B cell (primary cell): ENCODE data around the gene ZNF627. TPM values are rescaled to one million over a fixed set of nuclear protein-coding genes. Genes with fewer than 3 reads are reported as not detected.

Source experiments
- ATAC-seq: fragments of 200-7000 bp; cut with Tn5 transposase; one replicate; pipeline ENCODE4 v1.10.0; 2021; ENCODE audit warnings: low read depth, mild to moderate bottlenecking, moderate number of reproducible peaks, moderate library complexity
- CTCF ChIA-PET: fragments of 350-600 bp; sonication (Branson Sonifier 250); formaldehyde crosslinking; loops from one replicate; lab custom pipeline; 2021; ENCODE audit warnings: antibody characterized with exemption, inconsistent platforms; lab: Charles Lee
- POLR2A ChIA-PET: fragments of 350-600 bp; sonication (Branson Sonifier 250); formaldehyde crosslinking; loops from one replicate; lab custom pipeline; 2021; ENCODE audit warnings: antibody characterized with exemption; lab: Charles Lee
- DNase-seq: peaks from one replicate; pipeline ENCODE4 v3.0.0; 2013
- H2AFZ ChIP-seq: 2 replicates; pipeline ENCODE4 v1.6.1; 2012; ENCODE audit warnings: mild to moderate bottlenecking, low read depth, low read length; ENCODE audit not compliant: insufficient read depth, poor library complexity, severe bottlenecking
- H3K27ac ChIP-seq, 2 donors: 1 replicate in 1 of 2; 2 replicates in 1 of 2; pipeline ENCODE4 v1.5.1; 2012 to 2013; ENCODE audit warnings: low read length in 2 of 2, mild to moderate bottlenecking in 2 of 2, moderate library complexity in 1 of 2
- H3K27me3 ChIP-seq, 4 experiments: fragments of 200-600 bp in 1 of 4; sonication (generic) in 1 of 4; replicated peaks in 1 of 4; 1 replicate in 2 of 4; 2 replicates in 2 of 4; pipeline versions ENCODE4 v1.6.1 to v1.7.0; 2013 to 2016; ENCODE audit warnings: low read length in 3 of 4, mild to moderate bottlenecking in 2 of 4, mixed read lengths in 1 of 4, moderate library complexity in 1 of 4; ENCODE audit not compliant: insufficient read depth in 4 of 4, control insufficient read depth in 3 of 4; ENCODE audit errors: control extremely low read depth in 1 of 4
- H3K36me3 ChIP-seq, 2 experiments: replicated peaks in 1 of 2; 1 replicate in 1 of 2; 2 replicates in 1 of 2; pipeline versions ENCODE4 v1.6.1 to v1.7.1; 2013; ENCODE audit warnings: low read length in 1 of 2; ENCODE audit not compliant: insufficient read depth in 2 of 2, control insufficient read depth in 1 of 2; ENCODE audit errors: control extremely low read depth in 1 of 2, extremely low read depth in 1 of 2
- H3K4me1 ChIP-seq, 2 donors: fragments of 200-600 bp in 1 of 2; sonication (generic) in 1 of 2; 1 replicate in 1 of 2; 2 replicates in 1 of 2; pipeline versions ENCODE4 v1.5.1 to v1.6.1; 2013 to 2017; ENCODE audit warnings: low read length in 2 of 2; ENCODE audit not compliant: control insufficient read depth in 2 of 2, insufficient read depth in 2 of 2
- H3K4me2 ChIP-seq: replicated peaks from 2 replicates; pipeline ENCODE3; 2012; ENCODE audit warnings: mild to moderate bottlenecking, low read depth, low read length; ENCODE audit not compliant: poor library complexity, severe bottlenecking
- H3K4me3 ChIP-seq, 5 experiments: fragments of 200-600 bp in 1 of 5; sonication (generic) in 1 of 5; 1 replicate in 3 of 5; 2 replicates in 2 of 5; pipeline versions ENCODE4 v1.5.1 to v1.7.0; 2011 to 2016; ENCODE audit warnings: low read length in 4 of 5, mild to moderate bottlenecking in 4 of 5, low read depth in 2 of 5, control low read depth in 1 of 5, moderate library complexity in 1 of 5; ENCODE audit not compliant: insufficient read depth in 1 of 5; ENCODE audit errors: control extremely low read depth in 1 of 5, extremely low read depth in 1 of 5
- H3K79me2 ChIP-seq: fragments of 200-600 bp; sonication (generic); one replicate; pipeline ENCODE4 v1.6.0; 2016; ENCODE audit warnings: low read length; ENCODE audit not compliant: control insufficient read depth, insufficient read depth
- H3K9ac ChIP-seq: fragments of 200-600 bp; sonication (generic); 2 replicates; pipeline ENCODE4 v1.6.1; 2017; ENCODE audit warnings: mild to moderate bottlenecking, low read length, moderate library complexity
- H3K9me3 ChIP-seq, 3 donors: one replicate each; pipeline versions ENCODE4 v1.6.1 to v1.7.1; 2013; ENCODE audit warnings: low read length in 2 of 3; ENCODE audit not compliant: control insufficient read depth in 2 of 3, insufficient read depth in 1 of 3; ENCODE audit errors: control extremely low read depth in 1 of 3
- H4K20me1 ChIP-seq: 2 replicates; pipeline ENCODE4 v1.6.0; 2012; ENCODE audit warnings: mild to moderate bottlenecking, low read length; ENCODE audit not compliant: insufficient read depth, control insufficient read depth, poor library complexity, severe bottlenecking
- H3K27ac Mint-ChIP-seq: one replicate; pipeline ENCODE4 v1.8.0; 2021; ENCODE audit warnings: mixed read lengths
- H3K27me3 Mint-ChIP-seq: one replicate; pipeline ENCODE4 v1.8.0; 2021; ENCODE audit warnings: mixed read lengths
- H3K4me1 Mint-ChIP-seq: one replicate; pipeline ENCODE4 v1.8.0; 2021; ENCODE audit warnings: mixed read lengths
- H3K4me3 Mint-ChIP-seq: one replicate; pipeline ENCODE4 v1.8.0; 2021; ENCODE audit warnings: mixed read lengths
- H3K9me3 Mint-ChIP-seq: one replicate; pipeline ENCODE4 v1.8.0; 2022; ENCODE audit warnings: mixed read lengths; ENCODE audit not compliant: insufficient read depth
- EZH2 ChIP-seq: IDR thresholded peaks from 2 replicates; pipeline ENCODE4 v1.6.1; 2012; ENCODE audit warnings: borderline replicate concordance, low read depth, mild to moderate bottlenecking, moderate library complexity, low read length; ENCODE audit not compliant: insufficient read depth, poor library complexity, severe bottlenecking
- WGBS: methylation state at CpG from one replicate; pipeline ENCODE4 v1.1.5; 2013; ENCODE audit warnings: missing lambda C conversion rate; ENCODE audit not compliant: insufficient coverage; 5-methylcytosine and 5-hydroxymethylcytosine counted together
- intact Hi-C: fragments of 100-400 bp; cut with micrococcal nuclease; formaldehyde crosslinking; loops from one replicate; pipeline ENCODE4 v1.10.0; 2022
- polyA plus RNA-seq: library from polyadenylated mRNA; depleted of rRNA; stranded (reverse); fragments of >200 nt; gene quantifications from 2 replicates; pipeline ENCODE4 v1.2.3, GENCODE V29; 2012
- total RNA-seq, 2 donors: library from RNA; stranded (reverse); fragments of 120-200 nt in 1 of 2; gene quantifications; 1 replicate in 1 of 2; 2 replicates in 1 of 2; pipeline versions ENCODE4 v1.2.3 to v1.2.4, GENCODE V29; 2013 to 2022
- TF ChIP-seq, protein P1 (sequence below): fragments of 200-600 bp; IDR thresholded peaks from one replicate; pipeline ENCODE4 v1.8.0; 2022; ENCODE audit warnings: antibody characterized with exemption, mild to moderate bottlenecking

ZNF627 gene
- total and polyA plus RNA-seq, 2 donors (not counting 1 experiment from before 2014, with no cell fraction given) = 9.6 to 26.2 TPM

DNA sequence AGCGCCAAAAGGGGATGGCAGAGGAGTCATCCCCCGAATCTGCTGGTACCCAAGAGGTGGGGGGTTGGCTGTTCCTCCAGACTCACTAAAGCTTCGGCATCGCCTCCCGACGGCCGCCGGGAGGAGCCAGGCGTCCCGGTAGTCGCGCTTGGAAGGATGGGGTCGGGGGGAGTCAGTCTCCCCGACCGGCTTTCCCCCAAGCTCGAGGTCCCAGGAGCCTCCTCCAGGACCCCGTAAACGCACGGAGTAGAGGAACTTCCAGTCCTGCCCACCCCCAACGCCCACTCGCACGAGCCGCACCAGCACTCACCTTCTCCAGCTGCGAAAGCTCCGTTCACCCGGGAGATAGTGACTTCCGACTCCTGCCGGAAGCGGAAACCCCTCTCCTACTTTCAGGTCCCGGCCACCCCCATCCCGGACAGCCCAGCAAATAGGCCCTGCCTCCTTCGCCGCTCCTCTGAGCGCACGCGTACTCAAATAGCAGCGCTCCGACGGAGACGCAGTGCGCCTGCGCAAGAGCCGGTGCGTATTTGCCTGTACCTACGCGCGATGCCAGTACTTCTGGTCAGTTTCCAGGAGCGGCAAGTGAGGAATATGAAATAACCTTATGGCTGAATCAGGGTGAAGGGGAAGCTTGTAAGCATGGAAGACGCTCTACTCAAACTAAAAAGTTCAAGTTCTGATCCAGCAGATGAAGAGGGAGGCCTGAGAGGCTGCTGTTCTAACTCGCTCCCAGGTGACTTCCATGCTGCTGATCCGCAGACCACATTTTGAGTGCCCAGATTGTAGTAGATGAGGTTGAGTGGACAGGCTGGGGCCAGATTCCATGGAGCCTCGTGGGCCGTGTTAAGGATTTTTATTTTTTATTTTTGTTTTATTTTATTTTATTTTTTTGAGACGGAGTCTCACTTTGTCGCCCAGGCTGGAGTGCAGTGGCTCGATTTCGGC, 38.1 kb upstream of the ZNF627 start, which contains the start of gene ELOF1:
Gene ELOF1 (minus strand): TSS at position 350 of the 948 bp plus-strand sequence. CDS start 4,883 bp downstream, outside the sequence.
- peak; percentile 86 for ATAC-seq
- peaks cover 0 to 11% of the 10 kb centered on the region in 2 experiments for H3K36me3 ChIP-seq
- peak within 1 kb of the TSS; percentile 80 to 81 for H3K27ac ChIP-seq
- H3K9ac ChIP-seq = peak within 1 kb of the TSS; percentile 81
- Mint-ChIP-seq H3K27ac (peak within 1 kb of the TSS; percentile 96), H3K9me3 (no peaks in the 10 kb centered on the region), H3K4me3 (peak within 1 kb of the TSS; percentile 93), H3K4me1 (peaks cover 61% of the 10 kb centered on the region), H3K27me3 (no peaks in the 10 kb centered on the region)
- H3K4me2 ChIP-seq = peak within 1 kb of the TSS; percentile 79
- no peaks in the 10 kb centered on the region for H3K9me3 ChIP-seq
- peaks cover 33 to 64% of the 10 kb centered on the region in 2 donors for H3K4me1 ChIP-seq
- H2AFZ ChIP-seq = peak within 1 kb of the TSS; percentile 72
- ChIA-PET POLR2A (interaction anchor here (0.7 to 3.0 kb wide), 5 partner anchors 9 to 207 kb away, joined by 3 to 13 read pairs (median 4); partner anchors contain the start of gene ZNF441), CTCF (interaction anchor here (0.6 to 10.7 kb wide), 10 partner anchors 10 to 432 kb away, joined by 3 to 289 read pairs (median 5); partner anchors contain the start of genes CNN1, ECSIT and ZNF491)
- intact Hi-C loops = loop anchor here (1.0 to 2.0 kb wide), 4 partner anchors 23 to 180 kb away; partner anchors contain the start of genes ECSIT, ZNF653 and ZNF823
- under 1% methylated on average over 41 of the region's 57 CpGs for WGBS
- H3K27me3 ChIP-seq = no peaks in the 10 kb centered on the region
- TF ChIP-seq, protein P1, sequence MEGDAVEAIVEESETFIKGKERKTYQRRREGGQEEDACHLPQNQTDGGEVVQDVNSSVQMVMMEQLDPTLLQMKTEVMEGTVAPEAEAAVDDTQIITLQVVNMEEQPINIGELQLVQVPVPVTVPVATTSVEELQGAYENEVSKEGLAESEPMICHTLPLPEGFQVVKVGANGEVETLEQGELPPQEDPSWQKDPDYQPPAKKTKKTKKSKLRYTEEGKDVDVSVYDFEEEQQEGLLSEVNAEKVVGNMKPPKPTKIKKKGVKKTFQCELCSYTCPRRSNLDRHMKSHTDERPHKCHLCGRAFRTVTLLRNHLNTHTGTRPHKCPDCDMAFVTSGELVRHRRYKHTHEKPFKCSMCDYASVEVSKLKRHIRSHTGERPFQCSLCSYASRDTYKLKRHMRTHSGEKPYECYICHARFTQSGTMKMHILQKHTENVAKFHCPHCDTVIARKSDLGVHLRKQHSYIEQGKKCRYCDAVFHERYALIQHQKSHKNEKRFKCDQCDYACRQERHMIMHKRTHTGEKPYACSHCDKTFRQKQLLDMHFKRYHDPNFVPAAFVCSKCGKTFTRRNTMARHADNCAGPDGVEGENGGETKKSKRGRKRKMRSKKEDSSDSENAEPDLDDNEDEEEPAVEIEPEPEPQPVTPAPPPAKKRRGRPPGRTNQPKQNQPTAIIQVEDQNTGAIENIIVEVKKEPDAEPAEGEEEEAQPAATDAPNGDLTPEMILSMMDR = no peak
- no peak for TF ChIP-seq EZH2
- peak within 1 kb of the TSS; percentile 70 to 95 (median 75) for H3K4me3 ChIP-seq
- DNase-seq = peak; percentile 98
- peaks cover 24% of the 10 kb centered on the region for H4K20me1 ChIP-seq
- H3K79me2 ChIP-seq = peaks cover 37% of the 10 kb centered on the region
